Measurements from ENCODE around the gene CCDC126.

The CCDC126 gene

DNA sequence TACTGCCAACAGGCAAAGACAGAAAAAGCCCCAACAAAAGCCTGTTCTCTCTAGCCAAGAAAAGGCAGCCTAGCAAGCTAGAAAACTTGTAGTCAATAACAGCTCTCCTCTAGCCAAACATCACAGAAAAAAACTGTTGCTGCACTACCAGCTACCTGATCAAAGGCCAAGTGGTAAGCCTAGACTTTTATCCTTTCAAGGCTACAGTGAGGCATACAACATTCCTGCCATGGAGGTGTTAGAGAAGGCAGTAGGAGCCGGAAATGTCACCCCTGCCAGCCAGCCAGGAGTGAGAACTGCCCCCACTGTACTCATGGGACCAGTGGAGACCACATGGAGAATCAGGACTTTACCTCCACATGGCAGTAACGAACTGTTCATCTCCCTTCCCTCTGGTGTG is 31.2 kb downstream of the CCDC126 start:
- Histone ChIP-seq H3K9me2 (ENCODE audit: low read depth, low read length) (no peaks in the 10 kb centered on the region), H3K79me2 (ENCODE audit: insufficient read depth, low read length) (no peaks in the 10 kb centered on the region), H3K27me3 (ENCODE audit: insufficient read depth, low read length) (no peaks in the 10 kb centered on the region), H3K4me3 (ENCODE audit: low read depth, low read length, poor library complexity, severe bottlenecking) (no peak overlapping the region), H3K9ac (ENCODE audit: low read length) (no peak overlapping the region), H3K36me3 (ENCODE audit: insufficient read depth, low read length) (no peaks in the 10 kb centered on the region), H3K27ac (ENCODE audit: low read depth, low read length, poor library complexity, severe bottlenecking) (no peak overlapping the region), H3K9me3 (ENCODE audit: low read length) (no peaks in the 10 kb centered on the region), H3F3A (ENCODE audit: insufficient read depth, low read length) (no peaks in the 10 kb centered on the region), H3K4me1 (ENCODE audit: insufficient read depth, low read length, severe bottlenecking) (no peaks in the 10 kb centered on the region), H3K4me2 (ENCODE audit: low read length) (no peak overlapping the region), H4K20me1 (ENCODE audit: insufficient read depth, low read length) (no peaks in the 10 kb centered on the region), H2AFZ (ENCODE audit: low read length) (no peak overlapping the region)
- TF ChIP-seq, protein P1, sequence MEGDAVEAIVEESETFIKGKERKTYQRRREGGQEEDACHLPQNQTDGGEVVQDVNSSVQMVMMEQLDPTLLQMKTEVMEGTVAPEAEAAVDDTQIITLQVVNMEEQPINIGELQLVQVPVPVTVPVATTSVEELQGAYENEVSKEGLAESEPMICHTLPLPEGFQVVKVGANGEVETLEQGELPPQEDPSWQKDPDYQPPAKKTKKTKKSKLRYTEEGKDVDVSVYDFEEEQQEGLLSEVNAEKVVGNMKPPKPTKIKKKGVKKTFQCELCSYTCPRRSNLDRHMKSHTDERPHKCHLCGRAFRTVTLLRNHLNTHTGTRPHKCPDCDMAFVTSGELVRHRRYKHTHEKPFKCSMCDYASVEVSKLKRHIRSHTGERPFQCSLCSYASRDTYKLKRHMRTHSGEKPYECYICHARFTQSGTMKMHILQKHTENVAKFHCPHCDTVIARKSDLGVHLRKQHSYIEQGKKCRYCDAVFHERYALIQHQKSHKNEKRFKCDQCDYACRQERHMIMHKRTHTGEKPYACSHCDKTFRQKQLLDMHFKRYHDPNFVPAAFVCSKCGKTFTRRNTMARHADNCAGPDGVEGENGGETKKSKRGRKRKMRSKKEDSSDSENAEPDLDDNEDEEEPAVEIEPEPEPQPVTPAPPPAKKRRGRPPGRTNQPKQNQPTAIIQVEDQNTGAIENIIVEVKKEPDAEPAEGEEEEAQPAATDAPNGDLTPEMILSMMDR (IDR thresholded peaks at IDR 0.05; ENCODE audit: low read length): no peak
- TF ChIP-seq EZH2 (IDR thresholded peaks at IDR 0.05; ENCODE audit: borderline replicate concordance, low read length): no peak

DNA sequence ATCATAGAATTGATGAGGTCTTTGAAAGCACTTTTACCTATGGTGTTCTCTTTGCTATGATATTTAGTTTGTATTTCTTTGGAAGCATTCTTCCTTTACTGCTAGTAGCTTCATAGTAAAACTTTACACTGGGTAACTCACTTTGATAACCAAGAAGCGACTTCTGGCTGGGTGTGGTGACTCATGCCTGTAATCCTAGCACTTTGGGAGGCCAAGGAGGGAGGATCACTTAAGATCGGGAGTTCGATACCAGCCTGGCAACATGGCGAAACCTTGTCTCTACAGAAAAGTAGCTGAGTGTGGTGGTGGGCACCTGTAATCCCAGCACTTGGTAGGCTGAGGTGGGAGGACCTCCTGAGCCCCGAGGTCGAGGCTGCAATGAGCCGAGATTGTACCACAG is 36.2 kb downstream of the CCDC126 start:
- no peaks in the 10 kb centered on the region for H3K27me3 ChIP-seq (ENCODE audit: insufficient read depth, low read length)
- H3K4me2 ChIP-seq (ENCODE audit: low read length): no peak overlapping the region
- no peaks in the 10 kb centered on the region for H3K9me3 ChIP-seq (ENCODE audit: low read length)
- TF ChIP-seq, protein P1 (IDR thresholded peaks at IDR 0.05; ENCODE audit: low read length): no peak
- TF ChIP-seq EZH2 (IDR thresholded peaks at IDR 0.05; ENCODE audit: borderline replicate concordance, low read length): no peak
- H3F3A ChIP-seq (ENCODE audit: insufficient read depth, low read length): no peaks in the 10 kb centered on the region
- no peaks in the 10 kb centered on the region for H3K36me3 ChIP-seq (ENCODE audit: insufficient read depth, low read length)
- no peaks in the 10 kb centered on the region for H4K20me1 ChIP-seq (ENCODE audit: insufficient read depth, low read length)
- H3K79me2 ChIP-seq (ENCODE audit: insufficient read depth, low read length): no peaks in the 10 kb centered on the region
- H3K27ac ChIP-seq (ENCODE audit: low read depth, low read length, poor library complexity, severe bottlenecking): no peak overlapping the region
- no peak overlapping the region for H3K9ac ChIP-seq (ENCODE audit: low read length)
- no peaks in the 10 kb centered on the region for H3K4me1 ChIP-seq (ENCODE audit: insufficient read depth, low read length, severe bottlenecking)
- no peak overlapping the region for H3K4me3 ChIP-seq (ENCODE audit: low read depth, low read length, poor library complexity, severe bottlenecking)
- H3K9me2 ChIP-seq (ENCODE audit: low read depth, low read length): no peaks in the 10 kb centered on the region
- no peak overlapping the region for H2AFZ ChIP-seq (ENCODE audit: low read length)

DNA sequence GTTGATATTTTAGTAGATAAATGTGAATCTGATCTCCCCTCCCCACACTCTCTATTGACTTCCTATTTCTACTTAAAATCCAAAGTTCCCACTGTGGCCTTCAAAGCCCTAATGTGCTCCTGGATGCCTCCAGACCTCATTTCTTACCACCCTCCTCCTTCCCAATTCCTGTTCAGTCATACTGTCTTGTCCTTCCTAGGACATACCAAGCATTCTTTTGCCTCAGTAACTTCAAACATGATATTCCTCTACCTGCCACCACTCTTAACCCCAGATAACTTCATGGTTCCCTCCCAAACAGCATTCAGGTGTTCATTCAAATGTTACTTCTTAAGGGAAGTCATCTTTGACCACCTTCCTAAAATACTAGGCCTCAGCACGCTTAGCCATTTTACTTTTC is 48.6 kb downstream of the CCDC126 start:
- Histone ChIP-seq H3F3A (ENCODE audit: insufficient read depth, low read length) (no peaks in the 10 kb centered on the region), H3K79me2 (ENCODE audit: insufficient read depth, low read length) (no peaks in the 10 kb centered on the region), H3K36me3 (ENCODE audit: insufficient read depth, low read length) (no peaks in the 10 kb centered on the region), H3K9ac (ENCODE audit: low read length) (no peak overlapping the region), H3K27ac (ENCODE audit: low read depth, low read length, poor library complexity, severe bottlenecking) (no peak overlapping the region), H3K9me2 (ENCODE audit: low read depth, low read length) (no peaks in the 10 kb centered on the region), H4K20me1 (ENCODE audit: insufficient read depth, low read length) (no peaks in the 10 kb centered on the region), H3K4me2 (ENCODE audit: low read length) (no peak overlapping the region), H2AFZ (ENCODE audit: low read length) (no peak overlapping the region), H3K4me1 (ENCODE audit: insufficient read depth, low read length, severe bottlenecking) (no peaks in the 10 kb centered on the region), H3K27me3 (ENCODE audit: insufficient read depth, low read length) (no peaks in the 10 kb centered on the region; the same call in 1 of the 2 replicates), H3K9me3 (ENCODE audit: low read length) (no peaks in the 10 kb centered on the region), H3K4me3 (ENCODE audit: low read depth, low read length, poor library complexity, severe bottlenecking) (no peak overlapping the region)
- TF ChIP-seq, protein P1 (IDR thresholded peaks at IDR 0.05; ENCODE audit: low read length): no peak
- TF ChIP-seq EZH2 (IDR thresholded peaks at IDR 0.05; ENCODE audit: borderline replicate concordance, low read length): no peak
